ENCODE data around the gene CAMK1D.
"Not testable (repeated sequence)": the region's sequence is repeated elsewhere in the genome, so short reads cannot be mapped to it uniquely, and the experiment has no call there.

Gene CAMK1D

DNA sequence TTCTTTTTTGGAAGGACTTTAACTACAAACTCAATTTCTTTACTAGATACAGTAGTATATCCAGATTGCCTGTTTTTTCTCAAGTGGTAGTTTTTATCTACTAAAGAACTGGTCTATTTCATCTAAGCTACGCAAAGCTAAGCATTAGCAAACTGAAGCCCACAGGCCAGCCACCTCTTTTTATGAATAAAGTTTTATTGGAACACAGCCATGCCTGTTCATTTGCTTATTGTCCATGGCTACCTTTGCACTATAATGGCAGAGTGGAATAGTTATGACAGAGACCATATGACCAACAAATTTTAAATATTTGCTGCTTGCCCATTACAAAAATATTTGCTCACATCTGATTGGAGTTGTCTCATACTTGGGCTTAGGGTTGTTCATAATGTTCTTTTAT lies 168.7 kb downstream of the CAMK1D start:
- DNase-seq (ENCODE audit: low spot score), result no peak

DNA sequence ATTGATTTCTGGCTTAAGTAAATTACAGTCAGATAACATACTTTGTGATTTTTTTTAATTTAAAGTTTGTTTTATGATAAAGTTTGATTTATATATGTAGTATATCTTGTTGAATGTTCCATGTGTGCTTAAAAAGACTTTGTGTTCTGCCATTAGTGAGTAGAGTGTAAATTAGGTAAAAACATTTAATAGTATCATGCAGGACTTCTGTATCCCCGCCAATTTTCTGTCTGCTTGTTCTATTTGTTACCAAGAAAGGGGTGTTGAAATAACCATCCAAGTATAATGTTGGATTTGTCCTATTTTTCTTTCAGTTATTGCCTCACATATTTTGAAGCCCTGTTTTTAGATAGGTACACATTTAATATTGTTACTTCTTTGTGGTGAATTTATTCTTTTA lies 172.1 kb downstream of the CAMK1D start:
- DNase-seq (ENCODE audit: low spot score), result no peak

DNA sequence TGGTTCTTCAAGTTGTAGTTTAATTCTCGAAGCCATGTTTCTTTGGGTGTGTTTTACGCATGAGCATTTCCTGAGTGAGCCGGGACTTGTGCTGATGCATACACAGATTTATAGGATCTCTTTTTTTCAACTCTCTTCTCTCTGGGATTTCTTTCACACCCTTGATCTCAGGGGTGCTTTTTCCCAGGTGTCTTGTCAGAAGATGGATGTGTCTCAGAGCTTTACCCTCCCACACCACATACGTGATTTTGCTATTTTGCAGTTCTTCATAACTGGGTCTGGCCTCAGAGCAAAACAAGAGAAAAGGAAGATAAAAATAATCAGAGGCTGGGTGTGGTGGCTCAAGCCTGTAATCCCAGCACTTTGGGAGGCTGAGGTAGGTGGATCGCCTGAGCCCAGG lies 177.0 kb downstream of the CAMK1D start:
- DNase-seq (ENCODE audit: low spot score), result no peak

DNA sequence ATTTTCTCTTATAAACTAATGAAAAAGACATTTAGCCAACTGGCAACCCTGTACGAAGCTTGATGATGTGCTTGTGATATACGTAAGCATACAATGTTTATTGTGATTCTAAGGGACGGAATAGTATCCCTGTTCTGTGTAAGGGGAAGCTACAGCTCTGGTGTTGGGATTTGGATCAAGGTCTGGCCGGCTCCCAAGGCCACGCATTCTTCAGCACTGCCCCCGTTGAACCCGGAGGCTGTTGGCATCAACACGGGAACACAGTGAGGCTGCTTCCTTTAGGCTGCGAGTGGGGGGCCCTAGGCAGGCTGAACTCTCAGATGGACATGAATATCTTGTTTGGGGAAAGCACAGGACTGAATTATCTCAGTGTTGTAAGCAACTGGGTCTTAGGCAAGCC lies 180.6 kb downstream of the CAMK1D start:
- DNase-seq (ENCODE audit: low spot score), result no peak

DNA sequence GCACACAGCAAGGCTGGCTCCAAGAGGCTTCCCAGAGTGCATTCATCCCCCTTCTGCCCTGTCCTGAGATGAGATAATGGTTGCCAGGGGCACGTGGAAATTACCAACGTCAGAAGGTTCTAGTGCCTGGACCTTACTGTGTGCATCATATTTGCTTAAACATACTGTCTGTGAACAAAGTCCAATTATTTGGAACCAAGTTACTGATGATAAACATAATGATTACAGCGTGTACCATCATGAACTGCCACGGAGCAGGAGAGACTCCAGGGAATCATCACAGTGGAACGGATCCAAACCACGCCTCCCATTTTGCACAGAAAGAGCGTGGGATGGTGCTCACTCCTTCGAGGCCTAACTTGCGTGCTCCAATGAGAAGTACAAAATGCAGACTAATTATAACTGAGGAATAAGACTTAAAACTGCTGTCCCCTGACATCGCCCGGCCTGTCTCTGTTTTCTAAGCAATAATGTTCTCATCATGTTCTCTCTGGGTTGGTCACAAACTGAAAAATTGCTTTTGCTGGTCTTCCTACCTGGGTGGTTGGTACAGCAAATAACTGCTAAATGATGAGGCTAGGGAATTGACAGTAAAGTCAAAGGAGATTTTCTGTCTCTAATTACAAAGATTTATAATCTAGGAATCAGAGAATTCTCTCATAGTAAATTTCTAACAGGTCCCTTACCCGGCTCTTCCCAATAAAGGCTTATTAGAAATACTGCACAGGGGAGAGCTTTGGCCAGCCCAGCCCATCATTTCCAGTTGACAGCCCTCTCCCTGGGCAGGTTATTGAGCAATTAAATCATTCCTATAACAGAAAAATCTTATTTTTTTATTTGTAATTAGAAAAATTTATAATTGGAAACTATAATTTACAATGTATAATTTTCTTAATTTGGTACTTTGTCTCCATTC lies 182.2 kb downstream of the CAMK1D start:
- DNase-seq (ENCODE audit: low spot score), result no peak

DNA sequence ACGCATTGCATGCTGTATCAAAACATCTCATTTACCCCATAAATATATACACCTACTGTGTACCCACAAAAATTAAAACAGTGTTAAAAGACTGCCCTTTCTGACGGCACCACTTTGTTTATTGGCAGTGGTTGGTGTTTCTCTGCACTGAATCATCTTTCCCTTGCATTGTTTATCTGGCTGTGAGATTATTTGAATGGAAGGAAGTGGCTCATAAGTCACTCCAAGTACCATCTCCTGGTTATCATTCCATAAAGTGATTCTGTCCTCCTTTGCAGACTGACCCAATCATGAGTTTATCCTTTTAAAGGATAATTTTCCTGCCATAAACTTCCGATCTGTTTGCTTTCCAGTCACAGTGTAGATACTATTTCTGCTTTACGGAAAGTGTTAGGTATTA lies 183.8 kb downstream of the CAMK1D start:
- DNase-seq (ENCODE audit: low spot score), result no peak

DNA sequence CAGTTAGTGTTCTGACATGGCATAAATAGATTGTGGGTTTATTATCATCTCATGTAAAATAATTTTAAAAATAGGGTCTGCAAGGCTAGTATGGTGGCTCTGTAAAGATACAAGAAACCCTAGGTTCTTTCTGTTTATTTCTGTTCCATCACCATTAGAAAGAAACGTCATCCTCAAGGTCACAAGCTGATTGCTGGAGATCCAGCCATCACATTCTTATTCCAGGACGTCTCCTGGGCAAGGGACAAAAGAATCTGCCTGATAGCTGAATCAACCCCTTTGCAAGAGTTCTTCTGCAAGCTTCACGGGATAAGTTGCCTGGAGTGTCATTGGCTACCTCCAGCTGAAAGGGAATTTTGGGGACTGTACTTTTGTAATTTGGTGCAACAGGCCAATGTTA lies 184.4 kb downstream of the CAMK1D start:
- DNase-seq (ENCODE audit: low spot score), result no peak

DNA sequence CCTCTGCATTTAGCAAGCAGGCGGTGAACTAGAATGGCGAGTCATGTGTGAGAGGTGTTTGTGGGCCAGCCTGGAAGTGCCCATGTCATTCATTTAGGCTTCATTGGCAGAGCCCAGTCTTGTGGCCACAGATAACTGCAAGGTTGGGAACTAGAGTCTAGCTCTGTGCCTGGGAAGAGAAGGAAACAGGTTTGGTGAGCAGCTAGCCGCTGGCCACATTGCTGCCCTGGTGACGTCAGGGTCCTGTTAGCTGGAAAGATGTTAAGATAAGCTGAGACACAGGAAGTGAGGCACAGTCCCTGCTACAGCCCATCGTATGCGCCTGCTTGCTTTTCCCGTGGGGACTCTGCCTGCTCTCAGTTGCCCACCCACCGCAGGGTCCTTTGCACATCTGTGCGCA lies 185.5 kb downstream of the CAMK1D start:
- no peak for DNase-seq (ENCODE audit: low spot score)

DNA sequence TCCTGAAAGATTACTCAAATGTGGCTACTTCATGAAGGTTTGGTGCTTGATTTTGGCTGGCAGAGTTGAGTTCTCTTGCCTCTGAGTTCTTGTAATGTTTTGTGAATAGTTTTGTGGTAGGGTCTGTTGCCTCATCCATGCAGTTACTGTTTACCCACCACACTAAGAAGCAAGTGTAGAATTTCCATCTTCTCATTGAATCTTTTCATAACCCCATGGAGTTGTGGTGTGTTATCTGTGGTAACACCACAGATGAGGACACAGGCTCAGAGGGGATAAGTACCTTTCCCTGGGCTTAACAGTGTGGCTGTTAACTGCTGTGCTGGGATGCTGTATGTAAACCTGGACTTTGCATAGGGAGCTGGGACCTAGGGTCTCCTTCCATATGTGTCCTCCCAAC lies 186.3 kb downstream of the CAMK1D start:
- no peak for DNase-seq (ENCODE audit: low spot score)

DNA sequence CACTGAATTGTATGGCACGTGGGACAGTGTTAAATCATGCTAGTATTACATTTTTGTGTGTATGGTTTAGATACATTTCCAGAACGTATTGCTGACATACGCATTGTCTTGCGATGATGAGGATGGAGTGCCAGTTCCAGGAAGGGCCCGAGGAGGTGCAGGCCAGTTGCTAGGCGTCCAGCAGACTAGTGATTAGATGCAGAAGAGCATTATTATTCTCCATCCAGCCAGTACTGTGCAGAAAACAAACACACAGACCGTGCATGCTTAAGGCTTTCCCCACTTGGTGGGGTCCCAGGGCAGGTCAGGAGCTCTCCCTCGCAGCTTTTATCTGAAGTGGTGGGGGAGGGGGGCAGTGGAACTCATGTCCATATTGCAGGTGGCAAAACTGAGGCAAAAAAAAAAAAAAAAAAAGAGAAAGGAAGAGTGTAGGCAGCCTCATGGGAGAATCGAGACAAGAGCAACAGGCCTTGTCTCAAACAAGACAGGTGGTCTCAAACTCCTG lies 189.2 kb downstream of the CAMK1D start:
- DNase-seq (ENCODE audit: low spot score), result no peak

DNA sequence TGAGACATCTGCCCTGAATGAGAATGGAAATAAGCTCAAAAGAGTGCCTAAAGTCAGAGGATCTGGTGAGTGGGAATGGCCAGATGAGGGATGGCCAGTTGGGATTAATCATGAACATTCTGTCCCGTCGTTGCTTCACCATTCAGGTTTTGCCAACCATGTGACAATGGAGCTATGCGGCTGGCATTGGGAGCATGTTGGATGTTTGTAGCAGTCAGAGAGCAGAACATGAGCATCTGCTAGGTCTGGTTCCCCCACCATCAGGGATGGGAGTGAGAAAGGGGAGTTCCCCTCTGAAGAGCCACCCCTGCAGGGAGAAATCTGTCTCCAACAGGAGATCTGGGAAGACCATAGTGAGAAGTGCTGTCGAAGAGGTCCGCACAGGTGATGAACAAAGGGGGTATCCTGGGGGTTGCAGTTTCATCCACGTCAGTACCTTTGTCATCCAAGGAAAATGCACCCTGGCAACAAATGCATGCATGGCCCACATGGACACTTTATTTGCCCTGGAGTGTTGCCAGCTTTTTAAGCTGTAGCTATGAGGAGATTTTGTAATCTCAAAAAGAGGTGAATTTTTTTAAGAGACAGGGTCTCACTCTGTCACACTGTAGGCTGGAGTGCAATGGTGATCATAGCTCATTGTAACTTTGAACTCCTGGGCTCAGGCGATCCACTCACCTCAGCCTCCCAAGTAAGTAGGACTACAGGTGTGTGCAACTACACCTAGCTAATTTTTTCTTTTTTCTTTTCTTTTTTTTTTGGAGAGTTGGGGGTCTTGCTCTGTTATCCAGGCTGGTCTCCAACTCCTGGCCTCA lies 190.2 kb downstream of the CAMK1D start:
- no peak for DNase-seq (ENCODE audit: low spot score)

DNA sequence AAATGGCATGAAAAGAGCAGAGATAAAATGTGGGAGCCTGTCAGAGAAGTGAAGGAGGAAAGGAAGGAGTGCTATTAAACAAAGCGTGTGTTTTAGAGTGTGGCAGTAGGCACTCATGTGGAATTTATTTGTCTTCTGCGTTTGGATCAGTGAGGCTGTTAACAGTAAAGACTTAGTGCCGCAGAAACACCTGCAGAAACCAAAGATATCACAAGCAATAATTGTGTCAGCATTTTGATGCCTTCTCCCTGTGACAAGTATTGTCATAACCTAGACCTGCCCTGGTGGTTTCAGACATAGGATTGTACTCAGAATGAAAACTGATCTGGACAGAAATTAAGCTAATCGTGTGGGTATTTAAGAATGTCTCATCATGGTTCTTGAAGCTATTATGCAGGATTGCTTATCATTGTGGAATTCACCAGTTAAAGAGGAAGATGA lies 191.0 kb downstream of the CAMK1D start:
- DNase-seq (ENCODE audit: low spot score), result no peak

DNA sequence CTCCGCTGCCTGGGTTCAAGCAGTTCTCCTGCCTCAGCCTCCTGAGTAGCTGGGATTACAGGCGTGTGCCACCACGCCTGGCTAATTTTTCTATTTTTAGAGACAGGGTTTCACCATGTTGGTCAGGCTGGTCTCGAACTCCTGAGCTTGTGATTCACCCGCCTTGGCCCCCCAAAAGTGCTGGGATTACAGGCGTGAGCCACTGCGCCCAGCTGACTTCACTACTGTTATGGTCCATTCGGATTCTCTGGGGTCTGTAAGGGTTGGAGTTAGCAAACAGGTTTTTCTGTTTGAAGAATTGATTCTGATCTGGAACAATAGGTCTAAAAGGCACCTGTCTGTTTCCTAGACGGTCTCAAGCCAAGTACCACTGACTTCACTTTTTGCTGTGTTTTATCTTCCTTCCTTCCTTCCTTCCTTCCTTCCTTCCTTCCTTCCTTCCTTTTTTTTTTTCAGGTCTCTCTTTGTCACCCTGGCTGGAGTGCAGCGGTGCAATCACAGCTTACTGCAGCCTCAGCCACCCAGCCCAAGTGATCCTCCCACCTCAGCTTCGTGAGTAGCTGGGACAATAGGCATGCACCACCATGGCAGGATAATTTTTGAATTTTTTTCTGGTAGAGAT lies 192.2 kb downstream of the CAMK1D start:
- DNase-seq (ENCODE audit: low spot score), result no peak

DNA sequence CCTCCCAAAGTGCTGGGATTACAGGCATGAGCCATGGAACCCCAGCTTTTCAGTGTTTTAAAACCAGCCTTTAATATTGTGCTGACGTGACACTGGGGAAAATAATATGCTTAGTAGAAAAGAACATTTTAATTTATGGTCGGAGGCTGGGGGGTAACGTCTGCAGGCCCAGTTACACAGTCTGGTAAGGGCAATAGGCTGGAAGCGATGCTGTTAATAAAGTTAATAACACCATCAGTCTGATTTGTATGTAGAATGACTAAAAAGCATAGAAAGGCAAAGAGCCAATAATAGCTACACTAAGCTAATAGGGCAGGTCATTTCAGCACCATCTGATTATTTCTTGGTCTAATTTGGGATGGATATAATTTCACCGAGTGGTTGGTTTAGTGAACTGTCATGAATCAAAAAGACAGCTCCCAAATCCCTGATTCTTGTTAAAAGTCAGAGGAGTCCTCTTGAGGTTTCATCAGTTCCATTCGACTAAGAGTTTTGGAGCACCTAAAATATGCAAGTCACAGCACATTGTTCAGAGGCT lies 192.9 kb downstream of the CAMK1D start:
- no peak for DNase-seq (ENCODE audit: low spot score)

DNA sequence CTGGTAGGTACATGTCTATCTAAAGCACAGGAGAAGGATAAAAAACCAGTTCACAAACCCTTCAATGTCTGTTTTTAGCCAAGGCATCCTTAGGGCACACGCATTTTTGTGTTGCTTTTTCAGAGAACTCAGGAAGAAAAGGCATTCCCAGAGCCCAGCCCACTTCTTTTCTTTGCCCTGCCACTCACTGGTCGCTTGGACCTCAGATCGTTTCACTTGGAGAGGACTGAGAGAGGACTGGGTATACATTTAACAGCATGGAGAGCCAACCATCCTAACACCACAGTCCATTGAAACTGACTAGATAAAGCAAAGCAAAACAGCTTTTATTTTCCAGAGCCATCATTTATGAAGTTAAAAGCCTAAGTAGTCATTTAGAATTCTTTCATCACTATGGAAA lies 194.2 kb downstream of the CAMK1D start:
- DNase-seq (ENCODE audit: low spot score), result no peak

DNA sequence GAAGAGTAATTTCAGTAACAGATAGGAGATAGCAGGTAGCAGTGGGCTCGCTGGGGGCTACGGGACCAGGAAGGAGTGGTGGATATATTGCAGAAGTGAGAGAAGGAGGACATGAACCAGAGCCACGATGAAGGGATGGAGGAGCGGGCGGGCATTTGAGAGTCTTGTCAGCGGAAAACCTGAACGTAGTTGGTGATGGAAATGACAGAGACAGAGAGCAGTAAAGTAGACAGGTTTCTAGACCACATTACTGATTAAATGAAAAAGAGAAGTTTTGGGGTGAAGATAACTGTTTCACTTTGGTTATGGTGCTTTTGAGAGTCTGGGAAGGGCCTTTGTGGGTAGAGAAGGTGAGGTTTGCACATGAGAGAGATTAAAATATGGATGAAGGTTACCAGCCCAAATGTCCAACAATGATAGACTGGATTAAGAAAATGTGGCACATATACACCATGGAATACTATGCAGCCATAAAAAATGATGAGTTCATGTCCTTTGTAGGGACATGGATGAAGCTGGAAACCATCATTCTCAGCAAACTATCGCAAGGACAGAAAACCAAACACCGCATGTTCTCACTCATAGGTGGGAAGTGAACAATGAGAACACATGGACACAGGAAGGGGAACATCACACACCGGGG lies 196.9 kb downstream of the CAMK1D start:
- not testable (repeated sequence) for DNase-seq (ENCODE audit: low spot score)

DNA sequence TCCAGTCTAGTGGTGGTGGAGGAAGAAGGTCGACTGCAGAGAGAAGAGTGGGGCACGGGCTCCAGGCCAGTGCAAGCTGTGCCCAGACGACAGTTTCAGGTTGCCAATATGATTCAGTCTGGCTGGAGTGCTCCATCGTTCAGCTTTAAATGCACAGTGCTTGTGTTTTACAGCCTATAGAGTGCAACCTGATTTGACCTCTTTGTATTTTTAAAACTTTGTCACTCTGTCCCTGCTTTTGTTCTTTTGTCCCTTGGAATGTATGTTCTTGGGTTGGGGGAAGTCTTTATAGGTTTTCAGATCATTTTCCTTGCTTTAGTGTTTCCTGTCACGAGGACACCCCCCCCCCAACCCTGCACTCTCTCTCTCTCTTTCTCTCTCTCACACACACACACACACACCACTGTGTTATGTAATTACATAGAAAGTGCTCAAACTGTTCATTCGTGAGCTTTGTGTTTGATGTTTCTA lies 198.0 kb downstream of the CAMK1D start:
- DNase-seq (ENCODE audit: low spot score), result no peak

DNA sequence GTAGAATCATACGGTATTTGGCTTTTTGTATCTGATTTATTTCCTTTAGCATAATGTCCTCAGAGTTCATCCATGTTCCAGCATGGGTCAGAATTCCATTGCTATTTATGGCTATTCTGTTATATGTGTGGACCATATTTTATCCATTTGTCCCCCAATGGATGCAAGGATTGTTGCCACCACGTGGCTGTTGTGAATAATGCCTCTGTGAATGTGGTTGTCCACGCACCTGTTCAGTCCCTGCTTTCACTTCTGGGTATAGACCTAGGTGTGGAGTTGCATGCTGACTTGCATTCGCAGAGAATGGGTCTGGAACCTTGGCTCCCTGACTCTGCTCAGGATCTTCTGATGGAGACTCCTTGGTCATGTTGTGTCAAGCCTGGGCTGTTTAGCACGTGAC lies 199.9 kb downstream of the CAMK1D start:
- no peak for DNase-seq (ENCODE audit: low spot score)

DNA sequence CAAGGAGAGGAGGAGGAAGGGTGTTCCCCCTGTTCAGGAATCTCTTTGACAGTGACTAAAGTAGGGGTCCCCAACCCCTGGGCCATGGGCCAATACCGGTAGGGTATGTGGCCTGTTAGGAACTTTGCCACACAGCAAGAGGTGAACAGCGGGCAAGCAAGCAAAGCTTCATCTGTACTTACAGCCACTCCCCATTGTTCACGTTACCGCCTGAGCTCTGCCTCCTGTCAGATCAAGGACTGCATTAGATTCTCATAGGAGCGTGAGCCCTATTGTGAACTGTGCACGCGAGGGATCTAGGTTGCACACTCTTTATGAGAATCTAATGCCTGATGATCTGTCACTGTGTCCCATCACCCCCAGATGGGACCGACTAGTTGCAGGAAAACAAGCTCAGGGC lies 201.6 kb downstream of the CAMK1D start:
- no peak for DNase-seq (ENCODE audit: low spot score)

DNA sequence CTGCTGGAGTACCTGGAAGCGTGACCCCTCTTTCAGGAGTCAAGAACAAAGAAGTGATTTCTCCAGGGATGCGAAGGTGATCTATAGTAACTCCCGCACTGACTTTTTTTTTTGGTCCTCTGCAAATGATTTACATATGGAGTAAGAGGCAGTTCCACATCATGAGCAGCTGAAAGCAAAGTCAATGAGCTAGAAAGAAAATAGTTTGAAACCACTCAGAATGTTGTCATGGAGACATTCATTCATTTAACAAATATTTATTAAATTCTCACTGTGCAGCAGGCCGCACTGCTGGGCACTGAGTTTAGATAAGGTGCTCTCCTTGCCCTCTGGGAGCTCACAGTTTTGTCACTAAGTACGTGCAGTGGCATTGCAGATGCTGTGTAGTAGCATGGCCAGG lies 206.7 kb downstream of the CAMK1D start:
- no peak for DNase-seq (ENCODE audit: low spot score)

DNA sequence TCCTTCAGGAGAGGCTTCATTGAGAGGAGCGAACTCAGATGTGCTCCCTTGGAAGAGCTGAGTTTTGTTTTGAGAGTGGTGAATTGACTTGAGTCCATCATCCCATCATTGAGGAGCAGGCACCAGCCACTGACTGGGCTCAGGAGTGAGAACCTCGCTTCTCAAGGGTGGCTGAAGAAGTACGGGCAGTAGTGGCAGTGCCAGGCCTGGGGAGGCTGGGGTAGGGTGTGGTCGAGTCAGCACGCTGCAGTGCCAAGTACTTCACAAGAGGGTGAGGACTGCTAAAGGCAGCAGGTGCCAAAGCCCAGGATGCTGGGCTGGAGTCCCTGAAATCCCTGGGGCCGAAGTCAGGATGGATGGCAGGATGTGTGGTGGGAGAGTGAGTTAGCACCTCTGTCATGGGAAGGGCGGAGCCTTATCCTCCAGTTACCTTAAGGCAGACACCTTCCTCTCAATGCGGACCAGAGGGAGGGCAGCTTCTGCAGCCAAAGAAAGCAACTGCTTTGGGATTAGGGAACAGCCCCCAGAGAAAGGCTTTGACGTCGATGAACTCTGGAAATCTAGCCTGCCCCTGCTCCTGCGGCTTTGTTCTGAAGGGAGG lies 210.3 kb downstream of the CAMK1D start:
- DNase-seq (ENCODE audit: low spot score), result no peak

All from D341Med (cell line).